ENCODE measurements around the gene GDF2.

GDF2 gene

GRCh38 chr10:47322300-47323061 is at the start of gene GDF2:
Gene GDF2, plus strand, starts transcription at chr10:47322454. Its CDS starts 215 bp downstream, at chr10:47322669.
- no peak within 1 kb of the TSS for H3K4me3 Mint-ChIP-seq
- no peaks in the 10 kb centered on the region for H3K9me3 Mint-ChIP-seq
- H3K27me3 Mint-ChIP-seq (ENCODE audit: low read depth) = peaks cover 3% of the 10 kb centered on the region
- H3K36me3 Mint-ChIP-seq (ENCODE audit: low read depth) = no peaks in the 10 kb centered on the region
- H3K27ac Mint-ChIP-seq = no peak within 1 kb of the TSS
- no peaks in the 10 kb centered on the region for H3K4me1 Mint-ChIP-seq (ENCODE audit: low read depth)

GRCh38 chr10:47276071-47276470 is 46.2 kb upstream of the GDF2 start:
- no peak overlapping the region for H3K27ac Mint-ChIP-seq
- H3K4me1 Mint-ChIP-seq (ENCODE audit: low read depth) = peaks cover 20% of the 10 kb centered on the region
- peaks cover 8% of the 10 kb centered on the region for H3K9me3 Mint-ChIP-seq
- H3K4me3 Mint-ChIP-seq = no peak overlapping the region
- peaks cover 6% of the 10 kb centered on the region for H3K27me3 Mint-ChIP-seq (ENCODE audit: low read depth)
- no peaks in the 10 kb centered on the region for H3K36me3 Mint-ChIP-seq (ENCODE audit: low read depth)

GRCh38 chr10:47276576-47277351 is 45.5 kb upstream of the GDF2 start:
- H3K27ac Mint-ChIP-seq = peak overlapping the region; percentile 27
- no peak overlapping the region for H3K4me3 Mint-ChIP-seq
- H3K9me3 Mint-ChIP-seq = peaks cover 8% of the 10 kb centered on the region
- no peaks in the 10 kb centered on the region for H3K27me3 Mint-ChIP-seq (ENCODE audit: low read depth)
- H3K36me3 Mint-ChIP-seq (ENCODE audit: low read depth) = no peaks in the 10 kb centered on the region
- H3K4me1 Mint-ChIP-seq (ENCODE audit: low read depth) = peaks cover 20% of the 10 kb centered on the region

- Mint-ChIP-seq H3K27ac (peak overlapping the region; percentile 27), H3K9me3 (peaks cover 4% of the 10 kb centered on the region), H3K36me3 (ENCODE audit: low read depth) (no peaks in the 10 kb centered on the region), H3K27me3 (ENCODE audit: low read depth) (no peaks in the 10 kb centered on the region), H3K4me1 (ENCODE audit: low read depth) (peaks cover 20% of the 10 kb centered on the region), H3K4me3 (peak overlapping the region; percentile 43)
These were observed 44.7 kb upstream of the GDF2 start for GRCh38 chr10:47277352-47278151.

- H3K36me3 Mint-ChIP-seq (ENCODE audit: low read depth) = no peaks in the 10 kb centered on the region
- H3K27ac Mint-ChIP-seq = no peak overlapping the region
- H3K4me3 Mint-ChIP-seq = no peak overlapping the region
- H3K9me3 Mint-ChIP-seq = no peaks in the 10 kb centered on the region
- no peaks in the 10 kb centered on the region for H3K27me3 Mint-ChIP-seq (ENCODE audit: low read depth)
- H3K4me1 Mint-ChIP-seq (ENCODE audit: low read depth) = peaks cover 20% of the 10 kb centered on the region
These were observed 44.1 kb upstream of the GDF2 start for GRCh38 chr10:47278152-47278473.

- no peak overlapping the region for H3K4me3 Mint-ChIP-seq
- H3K9me3 Mint-ChIP-seq = no peaks in the 10 kb centered on the region
- H3K27ac Mint-ChIP-seq = peak overlapping the region; percentile 12
- peaks cover 20% of the 10 kb centered on the region for H3K4me1 Mint-ChIP-seq (ENCODE audit: low read depth)
- no peaks in the 10 kb centered on the region for H3K27me3 Mint-ChIP-seq (ENCODE audit: low read depth)
- no peaks in the 10 kb centered on the region for H3K36me3 Mint-ChIP-seq (ENCODE audit: low read depth)
These were observed 43.5 kb upstream of the GDF2 start for GRCh38 chr10:47278720-47279119.

- Mint-ChIP-seq H3K36me3 (ENCODE audit: low read depth) (no peaks in the 10 kb centered on the region), H3K27ac (no peak overlapping the region), H3K9me3 (no peaks in the 10 kb centered on the region), H3K27me3 (ENCODE audit: low read depth) (no peaks in the 10 kb centered on the region), H3K4me3 (no peak overlapping the region), H3K4me1 (ENCODE audit: low read depth) (peaks cover 20% of the 10 kb centered on the region)
These were observed 43.0 kb upstream of the GDF2 start for GRCh38 chr10:47279276-47279675.

GRCh38 chr10:47282005-47282656 is 40.1 kb upstream of the GDF2 start:
- peaks cover 27% of the 10 kb centered on the region for H3K4me1 Mint-ChIP-seq (ENCODE audit: low read depth)
- H3K27me3 Mint-ChIP-seq (ENCODE audit: low read depth) = no peaks in the 10 kb centered on the region
- no peak overlapping the region for H3K27ac Mint-ChIP-seq
- H3K9me3 Mint-ChIP-seq = no peaks in the 10 kb centered on the region
- no peak overlapping the region for H3K4me3 Mint-ChIP-seq
- no peaks in the 10 kb centered on the region for H3K36me3 Mint-ChIP-seq (ENCODE audit: low read depth)

- H3K27me3 Mint-ChIP-seq (ENCODE audit: low read depth) = no peaks in the 10 kb centered on the region
- no peak overlapping the region for H3K4me3 Mint-ChIP-seq
- no peak overlapping the region for H3K27ac Mint-ChIP-seq
- H3K9me3 Mint-ChIP-seq = no peaks in the 10 kb centered on the region
- H3K36me3 Mint-ChIP-seq (ENCODE audit: low read depth) = no peaks in the 10 kb centered on the region
- H3K4me1 Mint-ChIP-seq (ENCODE audit: low read depth) = peaks cover 22% of the 10 kb centered on the region
These were observed 39.6 kb upstream of the GDF2 start for GRCh38 chr10:47282657-47283018.

GRCh38 chr10:47283101-47283630 is 39.1 kb upstream of the GDF2 start:
- Mint-ChIP-seq H3K4me3 (no peak overlapping the region), H3K27ac (no peak overlapping the region), H3K4me1 (ENCODE audit: low read depth) (peaks cover 21% of the 10 kb centered on the region), H3K36me3 (ENCODE audit: low read depth) (no peaks in the 10 kb centered on the region), H3K9me3 (no peaks in the 10 kb centered on the region), H3K27me3 (ENCODE audit: low read depth) (no peaks in the 10 kb centered on the region)

- no peak overlapping the region for H3K27ac Mint-ChIP-seq
- peaks cover 17% of the 10 kb centered on the region for H3K4me1 Mint-ChIP-seq (ENCODE audit: low read depth)
- H3K9me3 Mint-ChIP-seq = no peaks in the 10 kb centered on the region
- H3K4me3 Mint-ChIP-seq = no peak overlapping the region
- no peaks in the 10 kb centered on the region for H3K27me3 Mint-ChIP-seq (ENCODE audit: low read depth)
- no peaks in the 10 kb centered on the region for H3K36me3 Mint-ChIP-seq (ENCODE audit: low read depth)
These were observed 38.4 kb upstream of the GDF2 start for GRCh38 chr10:47283848-47284247.

GRCh38 chr10:47285381-47286115 is 36.7 kb upstream of the GDF2 start:
- H3K27me3 Mint-ChIP-seq (ENCODE audit: low read depth) = no peaks in the 10 kb centered on the region
- H3K4me1 Mint-ChIP-seq (ENCODE audit: low read depth) = peaks cover 15% of the 10 kb centered on the region
- H3K27ac Mint-ChIP-seq = no peak overlapping the region
- no peaks in the 10 kb centered on the region for H3K36me3 Mint-ChIP-seq (ENCODE audit: low read depth)
- no peaks in the 10 kb centered on the region for H3K9me3 Mint-ChIP-seq
- H3K4me3 Mint-ChIP-seq = no peak overlapping the region

GRCh38 chr10:47286116-47286505 is 36.1 kb upstream of the GDF2 start:
- H3K36me3 Mint-ChIP-seq (ENCODE audit: low read depth) = no peaks in the 10 kb centered on the region

More at GRCh38 chr10:47286116-47286505, 36.1 kb upstream of the GDF2 start:
- peaks cover 15% of the 10 kb centered on the region for H3K4me1 Mint-ChIP-seq (ENCODE audit: low read depth)
- H3K27ac Mint-ChIP-seq = no peak overlapping the region
- H3K27me3 Mint-ChIP-seq (ENCODE audit: low read depth) = no peaks in the 10 kb centered on the region
- H3K4me3 Mint-ChIP-seq = no peak overlapping the region
- H3K9me3 Mint-ChIP-seq = no peaks in the 10 kb centered on the region

Data from T-helper 1 cell treated with Interleukin-12 subunit alpha and Interleukin-12 subunit beta and Interleukin-4 antibody, amounts not matched to agents 30 μg/mL and 1 μg/mL, for 36 hours (primary cell).